NCI-H1417 (cell line): Measurements from ENCODE around the gene PPP1R1A.

Experiments used
- DNase-seq, 3 experiments: peaks; one replicate each; lab custom pipeline; 2025; lab: John Stamatoyannopoulos, UW

The PPP1R1A gene

GRCh38 chr12:54571193-54572188 lies 17.0 kb downstream of the PPP1R1A start:
- no peak for DNase-seq

- DNase-seq = no peak
Observed at GRCh38 chr12:54569995-54570528, 18.4 kb downstream of the PPP1R1A start.

DNA sequence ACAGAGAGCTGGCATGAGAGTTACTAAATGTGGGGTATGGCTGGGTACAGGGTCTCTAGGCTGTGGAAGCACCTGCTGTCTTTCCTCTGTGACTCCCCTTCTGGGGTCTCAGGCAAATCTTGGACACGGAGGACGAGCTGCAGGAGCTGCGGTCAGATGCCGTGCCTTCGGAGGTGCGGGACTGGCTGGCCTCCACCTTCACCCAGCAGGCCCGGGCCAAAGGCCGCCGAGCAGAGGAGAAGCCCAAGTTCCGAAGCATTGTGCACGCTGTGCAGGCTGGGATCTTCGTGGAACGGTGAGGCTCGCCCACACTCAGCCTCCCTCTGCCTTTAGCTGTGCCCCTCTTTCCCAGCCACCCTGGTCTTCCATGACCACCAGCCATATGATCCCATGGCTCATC lies 19.4 kb downstream of the PPP1R1A start:
- no peak for DNase-seq

DNA sequence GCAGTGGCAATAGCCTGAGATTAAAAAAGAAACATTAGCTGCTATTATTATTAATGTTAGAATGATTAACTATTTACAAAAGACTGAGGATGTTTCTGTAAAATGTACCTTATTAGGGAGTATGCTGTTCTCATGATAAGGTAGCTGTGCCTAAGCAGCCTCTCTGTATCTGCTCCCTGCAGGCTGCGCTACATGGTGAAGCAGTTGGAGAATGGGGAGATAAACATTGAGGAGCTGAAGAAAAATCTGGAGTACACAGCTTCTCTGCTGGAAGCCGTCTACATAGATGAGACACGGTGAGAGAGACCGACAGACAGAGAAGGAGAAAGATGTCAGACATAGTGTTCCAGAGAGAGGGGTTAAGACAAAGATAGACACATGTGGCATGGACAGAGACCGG lies 21.7 kb downstream of the PPP1R1A start:
- no peak for DNase-seq

DNA sequence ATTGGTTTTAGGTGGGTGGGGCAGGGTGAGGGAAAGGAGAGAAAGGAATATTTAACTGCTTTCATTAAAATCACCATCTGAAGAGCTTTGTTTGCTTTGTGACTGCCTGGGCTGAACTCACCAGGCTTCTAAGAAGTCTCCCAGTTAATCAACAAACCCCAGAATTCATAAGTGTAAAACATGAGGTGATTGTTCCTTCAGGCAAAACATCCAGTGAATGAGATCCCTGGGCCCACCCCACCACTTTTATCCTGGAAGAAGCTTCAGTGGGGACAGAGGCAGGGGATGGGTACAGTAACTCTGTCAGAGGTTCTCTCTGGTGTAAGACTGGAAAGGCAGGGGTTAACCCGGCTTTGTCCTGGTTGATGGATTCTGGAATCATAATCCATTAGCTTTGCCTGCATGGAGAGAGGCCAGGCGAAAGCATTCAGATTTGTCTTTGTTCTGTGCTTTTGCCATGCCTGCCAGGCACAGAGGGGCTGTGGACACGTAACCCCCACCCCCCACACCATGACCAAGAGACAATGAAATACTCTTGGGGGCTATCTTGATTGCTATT lies 22.4 kb downstream of the PPP1R1A start:
- DNase-seq = peak in 1 of 3 experiments; percentile 17

DNA sequence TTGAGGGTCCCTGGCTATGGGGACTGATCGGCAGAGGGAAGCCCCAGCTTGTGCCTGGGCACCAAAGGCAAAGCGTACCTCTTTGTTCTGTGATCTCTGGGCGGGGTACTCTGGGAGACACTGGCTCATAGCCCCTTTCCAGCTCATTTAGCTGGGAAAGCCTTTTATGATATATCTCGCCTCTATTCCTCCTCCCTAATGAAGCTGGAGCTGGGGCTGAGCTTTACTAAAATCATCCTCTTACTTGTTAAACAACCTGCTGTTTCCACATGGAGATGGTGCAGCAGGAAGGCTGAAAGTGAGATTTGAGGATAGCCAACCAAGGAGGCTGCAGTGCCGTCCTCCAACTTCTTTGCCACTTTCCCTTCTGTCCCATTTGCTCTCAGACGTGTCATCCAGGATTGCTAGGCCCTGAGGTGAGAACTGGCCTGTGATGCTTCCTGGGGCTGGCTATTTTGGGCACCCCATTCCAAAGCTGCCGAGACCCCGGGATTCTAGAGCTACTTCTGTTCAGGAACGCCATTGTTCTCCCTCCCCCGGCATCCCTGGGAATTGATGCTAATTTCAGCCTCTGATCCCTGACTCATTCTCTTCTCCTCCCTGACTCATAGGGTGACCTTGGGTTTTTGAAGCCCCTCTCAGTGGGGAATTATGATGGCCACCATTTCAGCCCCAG lies 23.0 kb downstream of the PPP1R1A start:
- DNase-seq = no peak

GRCh38 chr12:54564768-54565167 lies 23.7 kb downstream of the PPP1R1A start:
- DNase-seq = no peak

GRCh38 chr12:54563787-54564186 lies 24.7 kb downstream of the PPP1R1A start:
- DNase-seq = no peak

DNA sequence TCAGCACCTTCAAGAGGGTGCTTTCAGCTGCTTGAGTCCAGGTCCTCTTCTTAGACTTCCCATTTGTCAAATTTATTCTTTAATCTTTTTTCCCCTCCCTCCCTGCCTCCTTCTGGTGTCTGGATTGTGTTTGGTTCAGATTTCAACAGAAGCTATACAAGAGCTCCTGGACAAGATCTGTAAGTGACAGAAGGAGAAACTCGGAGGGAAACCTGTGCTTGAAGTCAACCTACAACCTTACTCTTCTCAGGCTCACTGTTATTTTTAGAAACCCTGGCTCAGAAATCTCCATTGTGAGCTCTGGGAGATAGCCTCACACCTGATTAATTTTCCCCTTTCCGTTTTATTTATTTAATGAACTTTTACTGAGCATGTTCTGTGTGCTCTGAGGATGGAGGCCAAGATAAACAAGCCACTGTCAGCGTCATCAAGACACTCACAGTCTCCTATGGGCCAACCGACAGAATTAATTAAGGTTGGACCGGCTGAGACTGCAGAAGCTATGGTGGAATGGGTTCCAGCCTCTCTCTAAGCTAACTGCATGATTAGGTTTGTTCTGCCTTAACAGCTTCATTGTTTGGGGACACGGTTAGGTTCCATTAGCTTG lies 25.6 kb downstream of the PPP1R1A start:
- no peak for DNase-seq

DNA sequence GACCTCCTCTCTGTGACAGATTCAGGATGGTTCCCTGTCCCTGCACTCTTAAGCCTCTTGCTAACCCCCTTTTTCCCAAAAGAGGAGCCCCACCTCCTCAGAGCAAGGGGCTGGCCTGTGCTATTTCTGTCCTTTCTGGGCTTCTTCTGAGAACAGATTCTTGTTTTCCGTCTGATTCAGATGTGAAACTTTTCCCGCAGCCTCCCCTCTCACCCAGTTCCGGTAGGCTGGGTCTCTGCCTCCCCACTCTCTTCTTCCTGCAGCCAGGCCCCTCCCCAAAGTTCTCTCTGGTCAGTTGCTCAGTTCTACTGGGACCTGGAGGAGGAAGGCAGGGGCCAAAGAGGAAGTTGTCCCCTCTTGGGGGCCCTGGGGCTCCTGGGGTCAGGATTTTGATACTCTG lies 27.3 kb downstream of the PPP1R1A start:
- DNase-seq = no peak

DNA sequence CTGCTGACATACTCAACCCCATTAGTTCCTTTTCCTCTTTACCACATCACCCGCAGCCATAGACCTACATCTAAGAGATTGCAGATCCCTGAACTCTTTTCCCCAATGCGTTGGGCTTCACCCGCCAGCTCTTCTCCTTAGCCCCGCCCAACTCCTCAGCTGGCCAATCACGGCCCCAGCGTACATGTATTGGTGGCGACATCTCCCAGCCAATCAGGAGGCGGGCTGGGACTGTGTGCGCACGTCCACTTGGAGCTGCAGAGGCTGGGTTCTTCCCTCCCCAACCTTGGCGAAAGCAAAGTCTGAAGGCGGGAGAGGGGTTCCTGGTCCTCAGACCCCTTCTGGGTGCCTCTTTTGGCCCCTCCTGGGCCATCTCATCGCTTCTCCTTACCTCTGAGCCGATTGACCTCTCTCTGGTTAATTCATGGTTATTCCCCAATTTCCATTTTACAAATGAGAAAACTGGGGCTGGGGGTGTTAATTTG lies 28.0 kb downstream of the PPP1R1A start:
- peak; percentile 81 to 93 (median 92) for DNase-seq

DNA sequence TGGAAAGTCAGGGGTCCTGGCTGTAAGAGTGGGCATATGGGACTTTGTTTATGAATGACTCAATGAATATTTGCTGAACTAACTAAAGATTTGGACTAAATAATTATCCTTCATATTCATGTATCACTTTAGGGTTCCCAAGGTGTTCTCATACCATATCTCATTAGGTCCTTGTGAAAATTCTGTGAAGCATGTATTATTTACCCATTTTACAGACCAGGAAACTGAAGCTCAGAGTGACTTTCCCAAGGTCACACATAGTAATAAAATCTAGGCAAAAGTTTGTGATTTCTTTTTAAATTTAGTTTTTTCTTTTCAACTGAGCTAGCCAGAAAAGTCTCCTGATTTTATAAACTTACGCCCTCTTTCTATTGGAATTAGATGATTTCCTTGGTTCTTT lies 29.7 kb downstream of the PPP1R1A start:
- no peak for DNase-seq

GRCh38 chr12:54558311-54558710 lies 30.1 kb downstream of the PPP1R1A start:
- no peak for DNase-seq

DNA sequence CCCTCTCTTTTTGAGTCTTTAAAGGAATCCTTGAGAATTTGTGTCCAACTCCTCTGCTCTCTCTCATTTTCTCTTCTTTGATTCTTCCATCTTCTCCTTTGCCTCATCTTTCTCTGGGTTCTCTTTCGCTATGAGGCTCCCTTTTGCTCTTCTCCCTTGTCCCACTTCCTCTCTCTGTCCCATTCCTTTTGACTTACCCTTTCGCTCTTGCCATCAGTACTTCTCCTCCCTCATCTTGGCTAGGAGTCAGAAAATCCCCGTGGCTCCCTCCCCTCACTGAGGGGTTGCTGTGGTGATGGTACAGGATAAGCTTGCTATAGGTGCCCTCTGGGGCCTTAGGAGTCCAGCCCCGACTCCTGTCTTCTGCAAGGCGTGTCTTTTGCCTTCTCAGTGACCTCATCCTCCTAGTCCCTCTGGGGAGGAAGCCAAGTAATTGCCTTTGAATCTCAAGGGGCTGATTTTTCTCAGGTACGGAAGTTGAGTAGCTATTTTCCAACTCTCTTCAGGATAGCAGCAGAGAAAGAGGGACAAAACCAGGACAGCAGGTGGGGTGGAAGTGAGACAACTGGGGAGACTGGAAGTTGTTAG lies 32.7 kb downstream of the PPP1R1A start:
- peak in 2 of 3 experiments; percentile 11 for DNase-seq

DNA sequence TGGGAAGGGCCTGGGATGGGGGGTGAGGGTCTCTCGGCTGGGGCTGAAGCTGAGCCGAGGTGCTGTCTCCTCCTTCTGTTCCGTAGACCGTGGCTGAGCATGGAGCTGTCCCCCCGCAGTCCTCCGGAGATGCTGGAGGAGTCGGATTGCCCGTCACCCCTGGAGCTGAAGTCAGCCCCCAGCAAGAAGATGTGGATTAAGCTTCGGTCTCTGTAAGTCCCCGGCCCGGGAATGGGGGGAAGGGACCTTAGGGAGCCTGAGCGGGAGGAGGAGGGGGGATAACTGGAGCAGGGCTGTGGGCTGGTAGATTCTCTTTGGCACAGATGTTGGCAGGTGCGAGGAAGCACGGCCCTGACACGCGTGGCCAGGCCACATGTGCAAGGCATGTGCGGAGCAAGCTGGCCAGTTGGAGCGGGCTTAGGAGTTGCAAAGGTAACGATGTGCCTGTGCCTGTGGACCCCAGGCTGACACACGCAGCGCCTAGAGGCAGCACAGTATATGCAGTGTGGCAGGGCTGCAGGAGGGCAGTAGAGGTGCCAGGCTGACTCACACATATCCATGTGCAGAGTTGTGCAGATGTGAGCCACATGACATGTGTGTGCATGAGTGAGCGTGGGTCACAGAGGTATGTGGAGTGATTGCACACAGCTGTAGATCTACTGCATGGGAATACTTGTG lies 38.5 kb downstream of the PPP1R1A start:
- peak in 2 of 3 experiments; percentile 71 to 77 for DNase-seq

DNA sequence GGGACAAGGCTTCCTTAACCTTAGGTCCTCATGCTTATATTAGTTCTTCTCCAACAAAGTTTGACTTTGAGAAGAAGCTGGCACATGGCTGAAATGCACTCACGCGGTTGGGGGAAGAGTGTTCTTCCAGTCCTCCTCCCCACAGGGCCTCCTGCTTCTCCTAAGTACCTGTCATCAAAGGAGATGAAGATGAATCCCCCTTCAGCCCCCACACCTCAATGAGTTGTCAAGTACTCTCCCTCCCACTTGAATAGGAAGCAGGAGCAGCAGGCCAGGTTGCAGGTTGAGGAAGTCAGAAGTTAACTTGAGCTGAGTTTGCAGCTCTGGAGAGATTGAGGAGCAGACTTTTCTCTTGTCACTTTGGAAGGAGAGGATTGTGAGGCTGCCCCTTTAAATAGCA lies 41.9 kb downstream of the PPP1R1A start:
- DNase-seq = peak in 1 of 3 experiments; percentile 53

DNA sequence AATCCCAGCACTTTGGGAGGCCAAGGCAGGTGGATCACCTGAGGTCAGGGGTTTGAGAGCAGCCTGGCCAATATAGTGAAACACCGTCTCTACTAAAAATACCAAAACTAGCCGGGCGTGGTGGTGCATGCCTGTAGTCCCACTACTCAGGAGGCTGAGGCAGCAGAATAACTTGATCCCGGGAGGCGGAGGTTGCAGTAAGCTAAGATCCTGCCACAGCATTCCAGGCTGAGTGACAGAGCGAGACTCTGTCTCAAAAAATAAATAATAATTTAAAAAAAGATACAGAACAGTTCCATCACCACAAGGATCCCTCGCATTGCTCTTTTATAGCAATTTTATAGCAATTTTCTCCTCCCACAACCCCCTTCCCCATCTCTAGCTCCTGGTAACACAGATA lies 43.7 kb downstream of the PPP1R1A start:
- DNase-seq = no peak

DNA sequence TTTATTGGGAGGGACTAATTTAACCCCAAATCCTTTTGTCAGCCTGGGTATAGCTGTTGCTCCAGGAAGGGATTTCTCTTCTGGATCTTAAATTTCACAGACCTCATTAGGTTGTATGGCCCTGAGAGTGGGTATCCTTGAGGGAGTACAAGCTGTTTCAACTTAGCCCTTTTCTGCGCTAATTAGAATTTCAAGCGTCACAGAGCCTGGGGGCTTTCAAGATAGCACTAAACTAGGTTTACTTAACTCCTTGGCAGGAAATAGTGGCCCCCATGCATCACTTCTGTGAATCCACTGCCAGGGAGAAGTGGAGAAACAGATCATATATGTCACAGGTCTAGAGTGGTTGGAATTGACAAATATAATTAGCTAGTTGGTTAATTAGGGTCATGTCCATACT lies 44.9 kb downstream of the PPP1R1A start:
- no peak for DNase-seq

- DNase-seq = no peak
Observed at GRCh38 chr12:54541751-54542290, 46.6 kb downstream of the PPP1R1A start.

DNA sequence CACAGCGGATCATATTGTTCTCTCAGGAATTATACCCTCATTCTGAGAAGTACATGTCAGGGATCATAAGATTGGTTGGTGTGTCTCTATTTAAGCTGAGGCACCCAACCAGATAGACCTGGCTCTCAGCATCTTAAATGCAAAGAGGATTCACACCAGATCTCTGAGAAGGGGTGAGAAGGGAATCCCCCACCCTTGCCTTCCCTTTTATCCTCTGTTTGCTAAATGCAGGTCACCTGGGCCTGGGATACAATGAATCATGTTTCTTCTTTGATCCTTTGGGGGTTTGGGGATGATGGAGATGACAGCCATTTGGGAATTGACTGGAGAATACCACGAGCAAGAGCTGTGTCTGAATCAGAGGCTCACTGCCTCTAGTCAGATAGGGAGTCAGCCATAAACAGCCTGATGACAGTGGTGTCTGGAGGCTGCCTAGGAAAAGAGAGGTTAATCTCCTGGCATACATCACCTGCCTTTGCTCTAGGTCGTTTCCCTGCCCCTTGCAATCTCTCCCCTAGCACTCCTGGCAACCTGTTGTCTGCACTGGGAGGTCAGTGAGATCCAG lies 50.2 kb downstream of the PPP1R1A start:
- no peak for DNase-seq
